Uterus (tissue), 2 donors: ENCODE measurements around the gene CLEC2A.

Source experiments
- POLR2A ChIP-seq, 2 donors: fragments of 450-650 bp; IDR thresholded peaks; one replicate each; pipeline ENCODE4 v1.6.1; 2016; ENCODE audit warnings: antibody characterized with exemption in 2 of 2, mild to moderate bottlenecking in 1 of 2, moderate library complexity in 1 of 2
- TF ChIP-seq, protein P1 (sequence below), 4 experiments: fragments of 200-600 bp in 2 of 4; fragments of 450-650 bp in 2 of 4; sonication (generic) in 2 of 4; IDR thresholded peaks; one replicate each; pipeline ENCODE4 v1.5.1; 2016 to 2019; ENCODE audit warnings: antibody characterized with exemption in 4 of 4, mild to moderate bottlenecking in 2 of 4, moderate library complexity in 1 of 4

- TF ChIP-seq, protein P1, sequence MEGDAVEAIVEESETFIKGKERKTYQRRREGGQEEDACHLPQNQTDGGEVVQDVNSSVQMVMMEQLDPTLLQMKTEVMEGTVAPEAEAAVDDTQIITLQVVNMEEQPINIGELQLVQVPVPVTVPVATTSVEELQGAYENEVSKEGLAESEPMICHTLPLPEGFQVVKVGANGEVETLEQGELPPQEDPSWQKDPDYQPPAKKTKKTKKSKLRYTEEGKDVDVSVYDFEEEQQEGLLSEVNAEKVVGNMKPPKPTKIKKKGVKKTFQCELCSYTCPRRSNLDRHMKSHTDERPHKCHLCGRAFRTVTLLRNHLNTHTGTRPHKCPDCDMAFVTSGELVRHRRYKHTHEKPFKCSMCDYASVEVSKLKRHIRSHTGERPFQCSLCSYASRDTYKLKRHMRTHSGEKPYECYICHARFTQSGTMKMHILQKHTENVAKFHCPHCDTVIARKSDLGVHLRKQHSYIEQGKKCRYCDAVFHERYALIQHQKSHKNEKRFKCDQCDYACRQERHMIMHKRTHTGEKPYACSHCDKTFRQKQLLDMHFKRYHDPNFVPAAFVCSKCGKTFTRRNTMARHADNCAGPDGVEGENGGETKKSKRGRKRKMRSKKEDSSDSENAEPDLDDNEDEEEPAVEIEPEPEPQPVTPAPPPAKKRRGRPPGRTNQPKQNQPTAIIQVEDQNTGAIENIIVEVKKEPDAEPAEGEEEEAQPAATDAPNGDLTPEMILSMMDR (IDR thresholded peaks at IDR 0.05), result no peak
- no peak for TF ChIP-seq POLR2A (IDR thresholded peaks at IDR 0.05)
Measured at GRCh38 chr12:9867531-9867930, 64.6 kb downstream of the CLEC2A start.
